Embryonic facial prominence (tissue), 1 donor: ENCODE measurements around the gene ALDH1L2.

ENCODE experiments used
- DNase-seq: peaks from one replicate; pipeline ENCODE4 v3.0.0-alpha.2; 2016; ENCODE audit errors: extremely low spot score

Gene ALDH1L2

DNA sequence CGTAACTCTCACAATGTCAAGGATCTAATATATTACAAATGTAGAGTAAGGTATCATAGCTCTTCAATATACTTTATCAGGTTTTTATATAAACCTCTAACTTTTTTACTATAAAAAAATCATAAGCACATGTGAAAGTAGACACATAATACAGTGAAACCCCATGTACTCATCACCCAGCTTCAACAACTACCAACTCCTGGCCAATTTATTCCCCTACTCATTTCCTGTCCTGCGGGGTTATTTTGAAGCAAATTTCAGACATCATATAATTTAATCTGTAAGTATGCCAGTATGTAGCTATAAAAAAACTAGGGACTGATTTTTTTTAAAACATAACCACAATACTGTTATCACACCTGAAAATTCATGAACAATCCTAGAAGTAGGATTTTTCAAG, 50.4 kb downstream of the ALDH1L2 start:
- no peak for DNase-seq

DNA sequence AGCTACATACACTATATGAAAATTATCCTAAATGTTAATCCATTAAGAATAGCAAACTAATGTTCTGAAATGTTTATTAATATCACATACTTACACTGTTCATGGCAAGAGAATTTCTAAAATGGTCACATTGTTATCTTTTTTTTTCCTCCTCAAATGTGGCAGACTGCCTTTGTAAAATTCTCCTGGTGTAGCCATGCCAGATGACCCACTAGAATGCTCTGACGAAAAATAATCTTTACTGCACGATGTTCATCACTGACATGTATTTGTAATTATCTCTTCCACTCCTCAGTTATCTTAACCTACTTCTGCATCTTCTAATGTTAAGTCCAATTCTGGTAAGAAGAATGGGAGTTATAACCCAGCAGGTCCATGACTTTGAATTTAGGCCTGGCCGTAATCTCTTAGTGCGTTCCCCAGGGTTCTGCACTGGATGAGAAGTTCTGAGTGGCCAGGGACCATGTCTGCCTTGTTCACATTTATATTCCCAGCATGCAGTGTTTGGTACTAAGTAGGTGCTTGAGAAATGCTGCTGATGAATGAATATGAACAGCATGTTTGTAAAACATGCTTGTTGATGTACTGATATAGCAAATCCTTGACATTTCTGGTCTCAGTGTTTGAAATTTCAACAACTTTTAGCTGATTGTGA, 51.4 kb downstream of the ALDH1L2 start:
- DNase-seq, result no peak

GRCh38 chr12:105030820-105031807, 53.1 kb downstream of the ALDH1L2 start:
- DNase-seq, result no peak

- no peak for DNase-seq
These were observed 57.8 kb downstream of the ALDH1L2 start for GRCh38 chr12:105026411-105026810.

DNA sequence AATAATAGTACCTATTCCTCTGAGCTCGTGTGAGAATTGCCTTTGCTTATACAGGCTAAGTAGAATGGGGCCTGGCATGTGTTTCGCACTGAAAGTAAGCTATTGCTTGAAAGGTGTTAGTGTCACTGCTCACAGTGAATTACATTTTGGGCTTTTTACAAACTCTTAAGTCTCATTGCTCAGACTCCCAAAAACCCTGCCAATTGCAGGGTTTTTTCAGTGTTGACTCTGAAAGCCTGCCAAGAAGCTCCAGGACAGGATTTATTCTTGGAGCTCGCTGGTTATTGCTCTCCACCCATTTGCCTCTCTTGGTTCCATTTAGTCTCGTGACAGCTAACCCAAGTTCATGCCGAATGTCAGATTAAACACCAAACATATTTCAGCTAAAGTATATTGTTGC, 58.4 kb downstream of the ALDH1L2 start:
- peak; percentile 37 for DNase-seq

- no peak for DNase-seq
These were observed 59.3 kb downstream of the ALDH1L2 start for GRCh38 chr12:105024928-105025327.

DNA sequence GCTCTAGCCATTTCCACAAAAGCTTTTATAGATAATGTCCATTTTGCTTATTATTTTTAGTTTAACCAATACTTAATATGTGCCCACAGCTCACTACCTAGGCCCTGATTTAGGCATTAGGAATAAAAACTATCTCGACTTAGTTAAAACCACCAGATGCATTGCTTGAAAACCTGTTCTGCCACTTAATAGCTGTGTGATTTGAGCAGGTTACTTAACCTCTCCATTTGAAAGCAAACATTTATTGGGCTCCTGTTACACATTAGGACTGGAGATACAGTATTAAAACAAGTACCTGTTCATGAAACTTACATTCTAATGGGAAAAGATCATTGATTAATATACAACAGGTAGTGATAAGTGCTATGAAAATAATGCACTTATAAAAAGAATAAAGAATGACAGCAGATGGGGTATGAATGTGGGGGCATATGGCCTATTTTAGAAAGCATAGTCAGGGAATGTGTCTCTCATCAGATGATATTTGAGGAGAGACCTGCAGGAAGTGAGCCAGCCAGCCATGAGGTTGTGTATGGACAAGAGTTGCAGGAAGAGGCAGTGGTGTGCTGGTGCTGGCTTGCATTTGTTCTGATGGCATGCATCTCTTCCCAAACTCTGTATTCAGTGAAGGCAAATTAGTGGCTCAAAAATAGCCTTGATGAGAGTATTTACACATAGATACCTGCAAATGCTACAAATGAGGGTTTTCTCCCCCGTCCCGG, 63.9 kb downstream of the ALDH1L2 start:
- DNase-seq, result no peak

- DNase-seq, result no peak
These were observed 65.5 kb downstream of the ALDH1L2 start for GRCh38 chr12:105018776-105019175.

DNA sequence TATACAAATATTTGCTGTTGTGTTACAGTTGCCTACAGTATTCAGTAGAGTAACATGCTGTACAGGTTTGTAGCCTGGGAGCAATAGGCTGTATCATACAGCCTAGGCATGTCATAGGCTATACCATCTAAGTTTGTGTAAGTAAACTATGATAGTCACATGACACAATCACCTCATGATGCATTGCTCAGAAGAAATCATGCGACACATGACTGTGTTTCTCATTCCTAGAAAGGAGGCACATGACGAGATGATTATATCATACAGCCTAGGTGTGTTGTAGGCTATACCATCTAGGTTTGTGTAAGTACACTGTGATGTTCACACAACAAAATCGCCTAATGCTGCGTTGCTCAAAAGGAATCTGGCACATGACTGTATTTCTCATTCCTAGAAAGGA, 66.2 kb downstream of the ALDH1L2 start:
- DNase-seq, result no peak

GRCh38 chr12:105015543-105015942, 68.7 kb downstream of the ALDH1L2 start:
- DNase-seq, result no peak

- DNase-seq, result no peak
These were observed 69.7 kb downstream of the ALDH1L2 start for GRCh38 chr12:105014603-105015002.

GRCh38 chr12:105013892-105014291, 70.4 kb downstream of the ALDH1L2 start:
- DNase-seq, result no peak

- DNase-seq, result no peak
These were observed 82.8 kb downstream of the ALDH1L2 start for GRCh38 chr12:105001476-105001875.

DNA sequence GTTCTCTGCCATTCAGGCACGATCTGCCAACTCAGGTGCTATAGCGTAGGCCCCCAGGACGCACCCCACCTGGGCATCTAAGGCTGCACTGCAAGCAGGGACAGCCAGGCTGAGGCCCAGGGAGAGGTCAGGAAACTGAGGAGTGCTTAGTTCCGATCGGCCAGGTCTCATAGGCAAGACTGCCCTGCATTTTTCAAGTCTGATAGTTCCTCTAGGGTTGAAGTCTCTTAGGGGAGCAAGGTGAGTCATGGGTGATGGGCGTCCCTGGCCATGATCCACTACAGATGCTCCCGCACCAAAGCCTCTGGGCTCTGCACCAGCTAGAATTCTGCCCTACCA, 84.9 kb downstream of the ALDH1L2 start:
- no peak for DNase-seq

DNA sequence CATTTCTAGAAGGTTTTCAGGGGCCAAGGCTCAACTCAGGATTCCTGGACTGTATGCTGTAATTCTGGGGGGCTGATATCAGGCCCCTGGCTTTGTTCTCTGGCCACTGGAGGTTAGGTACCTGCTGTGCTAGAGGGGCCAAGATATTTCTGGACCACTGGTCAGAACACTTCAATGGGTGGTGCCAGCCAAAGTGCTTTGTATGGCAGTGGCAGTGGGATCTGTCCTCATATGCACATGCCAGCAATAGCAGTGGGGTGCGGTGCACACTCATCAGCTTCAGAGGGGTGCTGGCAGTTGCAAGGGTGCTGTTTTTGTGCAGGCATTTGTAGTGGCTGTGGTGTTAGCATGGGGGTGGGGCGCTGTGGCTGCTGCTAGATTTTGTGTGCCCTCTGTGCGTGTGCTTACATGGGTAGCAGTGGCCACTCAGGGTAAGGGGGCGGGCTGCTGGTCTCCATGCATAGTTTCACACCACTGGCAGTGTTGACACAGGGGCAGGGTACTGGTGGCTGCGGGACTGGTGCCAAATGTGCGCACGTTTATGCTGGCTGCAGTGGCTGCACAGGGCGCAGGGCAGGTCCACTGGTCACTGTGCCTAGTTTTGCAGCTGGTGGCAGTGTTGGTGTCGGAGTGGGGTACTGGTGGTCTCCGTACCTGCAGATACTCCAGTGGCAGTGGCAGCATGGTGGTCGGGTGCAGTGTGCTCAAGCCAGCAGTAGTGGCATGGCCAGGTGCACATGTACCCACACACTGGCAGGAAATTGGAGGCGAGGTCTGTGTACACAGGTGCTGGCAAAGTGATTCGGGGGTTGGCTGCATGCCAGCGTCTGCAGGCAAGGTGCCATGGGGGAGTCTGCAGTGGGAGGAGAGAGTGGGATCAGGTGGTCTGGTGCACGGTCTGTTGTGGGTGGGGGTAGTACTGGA, 85.6 kb downstream of the ALDH1L2 start:
- no peak for DNase-seq

- no peak for DNase-seq
These were observed 86.7 kb downstream of the ALDH1L2 start for GRCh38 chr12:104997541-104997940.

DNA sequence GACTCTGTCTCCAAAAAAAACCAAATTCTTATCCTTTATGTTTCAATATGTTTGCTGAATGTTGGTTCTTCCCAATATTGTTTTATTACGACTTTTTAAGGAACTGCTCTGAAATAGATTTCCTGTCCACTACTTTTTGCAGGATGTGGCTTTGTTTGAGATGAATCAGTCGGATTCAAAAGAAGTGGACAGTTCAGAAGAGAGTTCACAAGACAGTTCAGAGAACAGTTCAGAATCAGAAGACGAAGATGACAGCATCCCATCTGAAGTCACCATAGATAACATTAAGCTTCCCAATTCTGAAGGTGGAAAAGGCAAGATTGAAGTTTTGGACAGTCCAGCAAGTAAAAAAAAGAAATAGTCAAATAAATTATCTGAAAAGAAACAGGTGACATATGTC, 89.9 kb downstream of the ALDH1L2 start:
- no peak for DNase-seq

DNA sequence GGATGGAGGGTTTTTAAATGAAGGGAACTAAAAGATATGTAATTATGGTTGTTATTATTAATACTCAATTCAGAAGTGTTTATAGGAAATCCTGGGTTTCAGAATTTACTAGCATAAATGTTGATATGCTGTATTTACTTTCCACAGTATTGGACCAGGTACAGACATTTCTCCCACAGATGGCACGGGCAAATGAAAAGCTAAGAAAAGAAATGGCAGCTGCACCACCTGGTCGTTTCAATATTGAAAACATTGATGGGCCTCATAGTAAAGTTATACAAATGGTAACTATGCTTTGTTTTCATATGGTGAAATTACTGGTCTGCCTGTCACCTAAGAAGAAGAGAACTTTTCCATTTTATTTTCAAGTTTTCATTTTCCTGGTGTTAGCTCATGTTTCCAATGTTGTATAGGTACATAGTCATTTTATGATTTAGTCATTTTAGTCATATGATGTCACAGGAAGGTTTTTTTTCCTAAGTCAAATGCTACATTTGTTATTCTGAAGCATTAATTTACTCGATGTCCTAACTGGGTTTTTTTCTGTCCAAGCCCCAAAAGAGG, 92.6 kb downstream of the ALDH1L2 start:
- no peak for DNase-seq

GRCh38 chr12:104990950-104991349, 93.3 kb downstream of the ALDH1L2 start:
- no peak for DNase-seq

DNA sequence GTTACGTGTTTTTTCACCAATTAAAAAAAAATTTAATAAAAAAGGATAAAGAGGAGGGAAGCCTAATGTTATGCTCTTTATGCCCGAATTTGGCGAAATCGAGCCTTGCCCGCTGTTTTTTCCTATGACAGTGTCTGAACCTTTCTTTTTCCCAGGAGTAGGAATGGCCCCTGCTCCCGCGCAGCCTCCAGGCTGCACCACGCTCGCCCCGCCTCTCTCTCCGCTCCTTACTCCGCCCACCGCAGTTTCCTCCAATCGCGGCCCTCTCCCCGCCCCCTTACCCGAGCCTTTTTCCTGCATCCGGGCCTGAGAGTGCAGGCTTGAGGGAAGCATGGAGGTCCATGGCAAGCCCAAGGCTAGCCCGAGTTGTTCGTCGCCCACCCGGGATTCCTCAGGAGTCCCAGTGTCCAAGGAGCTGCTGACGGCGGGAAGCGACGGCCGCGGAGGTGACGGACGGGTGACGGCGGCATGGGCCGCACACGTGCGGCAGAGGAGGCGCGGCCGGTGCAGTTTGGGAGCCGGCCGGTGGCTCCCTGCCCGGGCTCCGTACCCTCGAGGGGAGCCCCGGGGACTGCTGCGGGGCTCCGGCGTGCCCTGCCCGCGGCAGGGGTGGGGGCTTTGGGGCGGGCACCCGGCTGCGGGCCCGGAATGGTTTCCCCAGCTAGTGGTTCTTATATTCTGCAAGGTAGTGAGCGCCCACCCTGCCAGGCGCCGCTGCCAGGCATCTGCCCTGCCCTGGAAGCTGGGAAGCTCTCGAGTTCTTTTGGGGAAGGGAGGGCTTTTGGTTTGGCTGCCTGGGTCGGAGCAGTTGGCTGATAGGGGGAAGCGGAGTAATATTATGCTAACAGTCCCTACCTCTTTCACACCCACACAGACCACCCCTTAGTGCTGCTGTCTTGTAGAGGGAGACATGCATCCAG, 98.0 kb downstream of the ALDH1L2 start, which contains the start of gene NOPCHAP1:
TSS of gene NOPCHAP1 (plus strand) at position 295 of the 920 bp plus-strand sequence. CDS start at position 332, 37 bp downstream.
- DNase-seq, result peak; percentile 85
